Adrenal gland (tissue), 5 donors: Measurements from ENCODE around the gene TNIK.

Experiments
- CTCF ChIP-seq, 6 experiments: fragments of 450-650 bp in 4 of 6; fragments of 200-600 bp in 2 of 6; sonication (generic) in 1 of 6; IDR thresholded peaks; 1 replicate in 5 of 6; 2 replicates in 1 of 6; pipeline versions ENCODE4 v1.5.1 to v1.8.0; 2016 to 2021; ENCODE audit warnings: antibody characterized with exemption in 6 of 6, mild to moderate bottlenecking in 2 of 6, moderate library complexity in 1 of 6
- POLR2A ChIP-seq, 2 donors: fragments of 450-650 bp; IDR thresholded peaks; one replicate each; pipeline ENCODE4 v1.6.1; 2017; ENCODE audit warnings: antibody characterized with exemption in 2 of 2, mild to moderate bottlenecking in 2 of 2, moderate library complexity in 1 of 2
- donor health status: DM: no; HTN: no; CAD: no.

DNA sequence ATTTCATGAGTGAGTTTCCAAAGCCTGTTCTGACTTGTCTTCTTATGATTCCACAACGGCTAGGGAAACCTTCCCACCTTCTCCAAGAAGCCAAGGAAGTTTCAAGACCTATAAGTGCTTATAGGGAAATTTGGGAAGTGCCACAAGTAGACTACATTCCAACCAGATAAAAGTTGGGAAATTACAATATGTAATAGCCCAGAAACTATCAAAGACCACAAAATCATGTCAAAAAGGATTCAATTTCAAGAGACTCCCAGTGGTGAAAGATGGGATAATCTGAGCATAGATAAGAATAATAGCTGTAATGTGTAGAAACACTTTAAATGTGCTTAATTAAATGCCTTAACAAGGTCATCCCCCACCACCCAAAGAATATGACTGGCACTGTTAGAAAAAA lies 264.5 kb downstream of the TNIK start:
- peak in 3 of 6 experiments; percentile 6 to 12 (median 12) for TF ChIP-seq CTCF (IDR thresholded peaks at IDR 0.05)
- TF ChIP-seq POLR2A (IDR thresholded peaks at IDR 0.05), result no peak
